Progenitor cell of endocrine pancreas (in vitro differentiated cells): ENCODE results near the gene NUDT8. TPM values are rescaled to one million over a fixed set of nuclear protein-coding genes. Genes with fewer than 3 reads are reported as not detected.

ENCODE experiments used
- DNase-seq: peaks from one replicate; pipeline ENCODE4 v3.0.0; 2021; ENCODE audit warnings: low spot score; ENCODE audit not compliant: unreplicated experiment
- H3K27ac Mint-ChIP-seq: 2 replicates; pipeline ENCODE4 v1.8.0; 2021; ENCODE audit warnings: mild to moderate bottlenecking, moderate library complexity, mixed read lengths
- H3K27me3 Mint-ChIP-seq: 2 replicates; pipeline ENCODE4 v1.8.0; 2021; ENCODE audit warnings: mixed read lengths
- H3K36me3 Mint-ChIP-seq: 2 replicates; pipeline ENCODE4 v1.8.0; 2022; ENCODE audit warnings: mixed read lengths; ENCODE audit not compliant: insufficient read depth
- H3K4me1 Mint-ChIP-seq: 2 replicates; pipeline ENCODE4 v1.8.0; 2021; ENCODE audit warnings: low read depth, mixed read lengths
- H3K4me3 Mint-ChIP-seq: 2 replicates; pipeline ENCODE4 v1.8.0; 2021; ENCODE audit warnings: low read depth, mild to moderate bottlenecking, moderate library complexity, mixed read lengths
- H3K9me3 Mint-ChIP-seq: 2 replicates; pipeline ENCODE4 v1.8.0; 2021; ENCODE audit warnings: low read depth, mixed read lengths
- CTCF ChIP-seq: fragments of 200-600 bp; sonication (generic); IDR thresholded peaks from one replicate; pipeline ENCODE4 v1.5.0; 2021; ENCODE audit warnings: antibody characterized with exemption, mild to moderate bottlenecking; ENCODE audit not compliant: unreplicated experiment
- total RNA-seq: library from RNA; stranded (reverse); gene quantifications from 2 replicates; pipeline ENCODE4 v1.2.1, GENCODE V29; 2021

NUDT8 gene
- total RNA-seq, 1 donor from 2014 or later, result 5.1 TPM

GRCh38 chr11:67630943-67631331, 1.2 kb upstream of the NUDT8 start:
- Mint-ChIP-seq H3K27ac (peak overlapping the region; percentile 96), H3K4me3 (peak overlapping the region; percentile 78), H3K36me3 (peaks cover 4% of the 10 kb centered on the region), H3K4me1 (peaks cover 7% of the 10 kb centered on the region), H3K9me3 (peaks cover 6% of the 10 kb centered on the region), H3K27me3 (no peaks in the 10 kb centered on the region)
- no peak for DNase-seq
- no peak for TF ChIP-seq CTCF

- peak; percentile 90 for TF ChIP-seq CTCF
- Mint-ChIP-seq H3K27ac (peak overlapping the region; percentile 96), H3K36me3 (peaks cover 4% of the 10 kb centered on the region), H3K9me3 (peaks cover 6% of the 10 kb centered on the region), H3K27me3 (no peaks in the 10 kb centered on the region), H3K4me3 (peak overlapping the region; percentile 78), H3K4me1 (peaks cover 7% of the 10 kb centered on the region)
- DNase-seq, result peak; percentile 97
These were observed 648 bp upstream of the NUDT8 start for GRCh38 chr11:67630228-67630942.

- no peak for TF ChIP-seq CTCF
- Mint-ChIP-seq H3K4me1 (peaks cover 7% of the 10 kb centered on the region), H3K27me3 (no peaks in the 10 kb centered on the region), H3K4me3 (peak overlapping the region; percentile 57), H3K36me3 (peaks cover 4% of the 10 kb centered on the region), H3K27ac (no peak overlapping the region), H3K9me3 (peaks cover 6% of the 10 kb centered on the region)
- DNase-seq, result no peak
These were observed 889 bp downstream of the NUDT8 start for GRCh38 chr11:67628710-67629385.

- peak overlapping the region; percentile 9 for H3K4me3 Mint-ChIP-seq
- peaks cover 7% of the 10 kb centered on the region for H3K4me1 Mint-ChIP-seq
- peaks cover 6% of the 10 kb centered on the region for H3K9me3 Mint-ChIP-seq
- no peaks in the 10 kb centered on the region for H3K27me3 Mint-ChIP-seq
- DNase-seq, result no peak
- H3K36me3 Mint-ChIP-seq, result peaks cover 4% of the 10 kb centered on the region
- no peak for TF ChIP-seq CTCF
- H3K27ac Mint-ChIP-seq, result peak overlapping the region; percentile 52
These were observed 1.7 kb downstream of the NUDT8 start for GRCh38 chr11:67627812-67628624.

GRCh38 chr11:67627441-67627811, 2.3 kb downstream of the NUDT8 start:
- TF ChIP-seq CTCF, result no peak
- Mint-ChIP-seq H3K27me3 (peaks cover 3% of the 10 kb centered on the region), H3K9me3 (peaks cover 6% of the 10 kb centered on the region), H3K27ac (no peak overlapping the region), H3K36me3 (peaks cover 4% of the 10 kb centered on the region), H3K4me1 (peaks cover 7% of the 10 kb centered on the region), H3K4me3 (no peak overlapping the region)
- no peak for DNase-seq
